Tibial artery (tissue), 4 donors: Measurements from ENCODE around the gene TMEM8B.

ENCODE experiments used
- DNase-seq, 2 donors: peaks; one replicate each; pipeline ENCODE4 v3.0.0-alpha.2; 2019
- H3K27ac ChIP-seq, 2 donors: fragments of 200-600 bp; sonication (generic) in 1 of 2; 1 replicate in 1 of 2; 2 replicates in 1 of 2; pipeline ENCODE4 v1.5.1; 2018 to 2019; ENCODE audit warnings: mild to moderate bottlenecking in 1 of 2
- H3K27me3 ChIP-seq, 2 donors: fragments of 200-600 bp; sonication (generic) in 1 of 2; one replicate each; pipeline versions ENCODE4 v1.5.1 to v1.6.0; 2016 to 2019
- H3K36me3 ChIP-seq, 3 donors: fragments of 200-600 bp; sonication (generic) in 2 of 3; one replicate each; pipeline ENCODE4 v1.5.1; 2016 to 2019; ENCODE audit warnings: mild to moderate bottlenecking in 2 of 3
- H3K4me1 ChIP-seq, 4 donors: fragments of 200-600 bp; sonication (generic) in 2 of 4; 1 replicate in 3 of 4; 2 replicates in 1 of 4; pipeline ENCODE4 v1.5.1; 2016 to 2019
- H3K4me3 ChIP-seq, 2 donors: fragments of 200-600 bp; sonication (generic) in 1 of 2; 1 replicate in 1 of 2; 2 replicates in 1 of 2; pipeline ENCODE4 v1.5.1; 2018 to 2019; ENCODE audit warnings: mild to moderate bottlenecking in 2 of 2
- H3K9me3 ChIP-seq, 3 donors: fragments of 200-600 bp; sonication (generic) in 1 of 3; one replicate each; pipeline ENCODE4 v1.5.1; 2016 to 2019
- CTCF ChIP-seq, 2 experiments: fragments of 200-600 bp in 1 of 2; fragments of 450-650 bp in 1 of 2; IDR thresholded peaks; one replicate each; pipeline ENCODE4 v1.5.1; 2017 to 2019; ENCODE audit warnings: antibody characterized with exemption in 2 of 2, mild to moderate bottlenecking in 1 of 2, moderate library complexity in 1 of 2
- intact Hi-C: fragments of 100-400 bp; cut with DNase I; formaldehyde crosslinking; loops from one replicate; pipeline ENCODE4 v1.15.0; 2023; ENCODE audit warnings: low total_unique reads

The TMEM8B gene

GRCh38 chr9:35806101-35806500 is 22.9 kb upstream of the TMEM8B start:
- H3K4me3 ChIP-seq, result no peak overlapping the region
- intact Hi-C loops, result no loop called here
- no peak overlapping the region for H3K27ac ChIP-seq
- no peaks in the 10 kb centered on the region for H3K9me3 ChIP-seq
- no peak for TF ChIP-seq CTCF (IDR thresholded peaks at IDR 0.05)
- DNase-seq, result no peak
- peaks cover 0 to 7% (median 5%) of the 10 kb centered on the region in 4 donors for H3K4me1 ChIP-seq
- H3K27me3 ChIP-seq, result no peaks in the 10 kb centered on the region
- H3K36me3 ChIP-seq, result peaks cover 37 to 81% (median 56%) of the 10 kb centered on the region in 3 donors

GRCh38 chr9:35808433-35808832 is 20.6 kb upstream of the TMEM8B start:
- Histone ChIP-seq H3K9me3 (no peaks in the 10 kb centered on the region), H3K36me3 (peaks cover 26 to 58% (median 42%) of the 10 kb centered on the region in 3 donors), H3K27me3 (no peaks in the 10 kb centered on the region), H3K27ac (no peak overlapping the region), H3K4me1 (peaks cover 0 to 27% (median 22%) of the 10 kb centered on the region in 4 donors), H3K4me3 (no peak overlapping the region)
- intact Hi-C loops, result no loop called here
- DNase-seq, result no peak
- no peak for TF ChIP-seq CTCF (IDR thresholded peaks at IDR 0.05)

- Histone ChIP-seq H3K9me3 (no peaks in the 10 kb centered on the region), H3K27me3 (no peaks in the 10 kb centered on the region), H3K27ac (no peak overlapping the region), H3K4me1 (peaks cover 0 to 38% (median 30%) of the 10 kb centered on the region in 4 donors), H3K36me3 (peaks cover 24 to 46% (median 42%) of the 10 kb centered on the region in 3 donors), H3K4me3 (no peak overlapping the region)
- intact Hi-C loops, result loop anchor here (10.0 kb wide), 1 partner anchor 65 kb away; the partner anchor contains the start of genes GBA2 and RGP1
- DNase-seq, result no peak
- TF ChIP-seq CTCF (IDR thresholded peaks at IDR 0.05), result no peak
Observed at GRCh38 chr9:35810122-35810521, 18.9 kb upstream of the TMEM8B start.

- Histone ChIP-seq H3K9me3 (no peaks in the 10 kb centered on the region), H3K27ac (peak overlapping the region; percentile 59 to 97), H3K27me3 (no peaks in the 10 kb centered on the region), H3K4me3 (peak overlapping the region; percentile 48 to 50), H3K4me1 (peaks cover 0 to 38% (median 30%) of the 10 kb centered on the region in 4 donors), H3K36me3 (peaks cover 18 to 32% (median 28%) of the 10 kb centered on the region in 3 donors)
- DNase-seq, result no peak
- intact Hi-C loops, result loop anchor here (10.0 kb wide), 1 partner anchor 67 kb away; the partner anchor contains the start of genes GBA2 and RGP1
- no peak for TF ChIP-seq CTCF (IDR thresholded peaks at IDR 0.05)
Observed at GRCh38 chr9:35811381-35812024, 17.5 kb upstream of the TMEM8B start.

- H3K27me3 ChIP-seq, result no peaks in the 10 kb centered on the region
- H3K27ac ChIP-seq, result peak within 1 kb of the TSS; percentile 90 to 97
- TF ChIP-seq CTCF (IDR thresholded peaks at IDR 0.05), result no peak
- peaks cover 0 to 38% (median 30%) of the 10 kb centered on the region in 4 donors for H3K4me1 ChIP-seq
- peak within 1 kb of the TSS; percentile 48 to 50 for H3K4me3 ChIP-seq
- DNase-seq, result peak; percentile 96 to 98
- H3K9me3 ChIP-seq, result no peaks in the 10 kb centered on the region
- H3K36me3 ChIP-seq, result peaks cover 14 to 26% (median 23%) of the 10 kb centered on the region in 3 donors
- intact Hi-C loops, result loop anchor here (10.0 kb wide), 1 partner anchor 67 kb away; the partner anchor contains the start of genes GBA2 and RGP1
Observed at GRCh38 chr9:35812025-35812602, 16.9 kb upstream of the TMEM8B start, which contains the start of gene SPAG8. TSS of gene SPAG8 (minus strand) at chr9:35812262. CDS start at chr9:35812147, 115 bp downstream.
